GM19455 (cell line): ENCODE measurements around the gene ANKIB1.
"Not testable (repeated sequence)": the region's sequence is repeated elsewhere in the genome, so short reads cannot be mapped to it uniquely, and the experiment has no call there.

Experiments
- ATAC-seq: cut with Tn5 transposase; IDR thresholded peaks from one replicate; pipeline ENCODE4 v1.9.1; 2021; ENCODE audit not compliant: unreplicated experiment

Gene ANKIB1

GRCh38 chr7:92325858-92326257 is 80.1 kb downstream of the ANKIB1 start:
- ATAC-seq: no peak

GRCh38 chr7:92330835-92331438 is 85.2 kb downstream of the ANKIB1 start:
- ATAC-seq: no peak

- ATAC-seq: no peak
Observed at GRCh38 chr7:92331508-92331907, 85.7 kb downstream of the ANKIB1 start.

- no peak for ATAC-seq
Observed at GRCh38 chr7:92332782-92333181, 87.0 kb downstream of the ANKIB1 start.

GRCh38 chr7:92333866-92334265 is 88.1 kb downstream of the ANKIB1 start:
- no peak for ATAC-seq

- ATAC-seq: no peak
Observed at GRCh38 chr7:92335574-92335973, 89.8 kb downstream of the ANKIB1 start.

GRCh38 chr7:92336662-92337340 is 91.0 kb downstream of the ANKIB1 start:
- no peak for ATAC-seq

- ATAC-seq: no peak
Observed at GRCh38 chr7:92340016-92340415, 94.2 kb downstream of the ANKIB1 start.

GRCh38 chr7:92343714-92344113 is 97.9 kb downstream of the ANKIB1 start:
- ATAC-seq: no peak

GRCh38 chr7:92352009-92352408 is 106.2 kb downstream of the ANKIB1 start:
- no peak for ATAC-seq

- ATAC-seq: no peak
Observed at GRCh38 chr7:92354214-92354613, 108.4 kb downstream of the ANKIB1 start.

- no peak for ATAC-seq
Observed at GRCh38 chr7:92356406-92356805, 110.6 kb downstream of the ANKIB1 start.

GRCh38 chr7:92357260-92357659 is 111.5 kb downstream of the ANKIB1 start:
- no peak for ATAC-seq

GRCh38 chr7:92359179-92359578 is 113.4 kb downstream of the ANKIB1 start:
- not testable (repeated sequence) for ATAC-seq

- no peak for ATAC-seq
Observed at GRCh38 chr7:92359801-92360200, 114.0 kb downstream of the ANKIB1 start.

GRCh38 chr7:92360387-92360786 is 114.6 kb downstream of the ANKIB1 start:
- no peak for ATAC-seq

GRCh38 chr7:92362131-92362530 is 116.4 kb downstream of the ANKIB1 start:
- no peak for ATAC-seq

GRCh38 chr7:92366730-92367129 is 121.0 kb downstream of the ANKIB1 start:
- no peak for ATAC-seq

- no peak for ATAC-seq
Observed at GRCh38 chr7:92368741-92369140, 123.0 kb downstream of the ANKIB1 start.

- no peak for ATAC-seq
Observed at GRCh38 chr7:92375013-92375412, 129.2 kb downstream of the ANKIB1 start.

- no peak for ATAC-seq
Observed at GRCh38 chr7:92391071-92391470, 145.3 kb downstream of the ANKIB1 start.

- ATAC-seq: no peak
Observed at GRCh38 chr7:92397542-92397941, 151.8 kb downstream of the ANKIB1 start.

GRCh38 chr7:92400013-92400412 is 154.2 kb downstream of the ANKIB1 start:
- no peak for ATAC-seq
